HepG2 (cell line): ENCODE data around the gene NPS.

ENCODE experiments used
- ATAD3A ChIP-seq: sonication (generic); formaldehyde crosslinking; IDR thresholded peaks from 2 replicates; pipeline ENCODE4 v1.4.0; 2020; ENCODE audit warnings: missing genetic modification reagents
- CTCF ChIP-seq: sonication (generic); formaldehyde crosslinking; IDR thresholded peaks from 2 replicates; pipeline ENCODE4 v1.5.0; 2020; ENCODE audit warnings: mild to moderate bottlenecking, missing genetic modification reagents, moderate library complexity
- MAX ChIP-seq: IDR thresholded peaks from 2 replicates; pipeline ENCODE4 v1.6.1; 2012; ENCODE audit warnings: inconsistent platforms
- MAZ ChIP-seq, 2 experiments: sonication (generic) in 1 of 2; formaldehyde crosslinking in 1 of 2; IDR thresholded peaks; 2 replicates each; pipeline versions ENCODE4 v1.5.0 to v1.6.1; 2012 to 2020; ENCODE audit warnings: low read depth in 2 of 2, mild to moderate bottlenecking in 2 of 2, borderline replicate concordance in 1 of 2, improper control_type of control experiment in 1 of 2, low read length in 1 of 2, missing genetic modification reagents in 1 of 2, moderate library complexity in 1 of 2
- MED8 ChIP-seq: sonication (generic); formaldehyde crosslinking; IDR thresholded peaks from 2 replicates; pipeline ENCODE4 v1.8.1; 2023; ENCODE audit warnings: mild to moderate bottlenecking, missing genetic modification reagents; ENCODE audit not compliant: insufficient replicate concordance
- MYC ChIP-seq: sonication (generic); formaldehyde crosslinking; IDR thresholded peaks from 2 replicates; pipeline ENCODE4 v1.9.0; 2021; ENCODE audit warnings: missing genetic modification reagents, borderline replicate concordance
- NR2F1 ChIP-seq, 2 experiments: fragments of 450-650 bp in 1 of 2; formaldehyde crosslinking in 1 of 2; IDR thresholded peaks; 2 replicates each; pipeline versions ENCODE4 v1.5.0 to v1.6.1; 2016 to 2020; ENCODE audit warnings: mild to moderate bottlenecking in 1 of 2, missing compliant biosample characterization in 1 of 2, missing genetic modification reagents in 1 of 2, moderate library complexity in 1 of 2
- POLR2A ChIP-seq, 2 experiments: IDR thresholded peaks; 2 replicates each; pipeline ENCODE4 v1.6.1; 2011; ENCODE audit warnings: low read depth in 2 of 2, low read length in 2 of 2, mild to moderate bottlenecking in 1 of 2, moderate library complexity in 1 of 2; ENCODE audit not compliant: insufficient read depth in 1 of 2
- SPEN ChIP-seq: sonication (generic); formaldehyde crosslinking; IDR thresholded peaks from 2 replicates; pipeline ENCODE4 v1.5.1; 2020; ENCODE audit warnings: low read depth, mild to moderate bottlenecking, missing genetic modification reagents
- TAF1 ChIP-seq: sonication (generic); formaldehyde crosslinking; IDR thresholded peaks from 2 replicates; pipeline ENCODE4 v1.4.0; 2020; ENCODE audit warnings: missing genetic modification reagents
- ZBTB7A ChIP-seq: sonication (generic); formaldehyde crosslinking; IDR thresholded peaks from 2 replicates; pipeline ENCODE4 v1.8.0; 2022; ENCODE audit warnings: mild to moderate bottlenecking, missing genetic modification reagents
- ZNF558 ChIP-seq: sonication (generic); formaldehyde crosslinking; IDR thresholded peaks from 2 replicates; pipeline ENCODE4 v1.9.0; 2022; ENCODE audit warnings: mild to moderate bottlenecking, missing genetic modification reagents, borderline replicate concordance
- ZSCAN29 ChIP-seq: sonication (generic); formaldehyde crosslinking; conservative IDR thresholded peaks from 2 replicates; pipeline ENCODE4 v1.4.0; 2020; ENCODE audit warnings: mild to moderate bottlenecking, missing genetic modification reagents

GRCh38 chr10:127525686-127526085 is 23.4 kb upstream of the NPS start:
- TF ChIP-seq ATAD3A (CRISPR knock-in tag) (no peak), MYC (CRISPR knock-in tag) (no peak), ZNF558 (CRISPR knock-in tag) (no peak), ZSCAN29 (CRISPR knock-in tag) (no peak), CTCF (CRISPR knock-in tag) (no peak), NR2F1 (CRISPR knock-in tag; IDR thresholded peaks at IDR 0.05) (no peak), MED8 (CRISPR knock-in tag) (no peak), MAX (no peak), ZBTB7A (CRISPR knock-in tag) (no peak), MAZ (IDR thresholded peaks at IDR 0.05; ENCODE audit: borderline replicate concordance, low read depth, low read length) (no peak), MAZ (CRISPR knock-in tag; IDR thresholded peaks at IDR 0.05; ENCODE audit: low read depth) (no peak), TAF1 (CRISPR knock-in tag) (no peak), POLR2A (IDR thresholded peaks at IDR 0.05; ENCODE audit: insufficient read depth in 1 of 2, low read depth in 2 of 2, low read length in 2 of 2) (no peak), SPEN (CRISPR knock-in tag) (no peak)
